Endodermal cell (in vitro differentiated cells): ENCODE data around the gene SLC16A2. TPM values are rescaled to one million over a fixed set of nuclear protein-coding genes. Genes with fewer than 3 reads are reported as not detected.

ENCODE experiments used
- DNase-seq: peaks from one replicate; pipeline ENCODE4 v3.0.0-alpha.2; 2017
- H3K27ac ChIP-seq: 2 replicates; pipeline ENCODE4 v1.5.1; 2013; ENCODE audit warnings: mild to moderate bottlenecking, low read depth, low read length, moderate library complexity
- H3K27me3 ChIP-seq: 2 replicates; pipeline ENCODE4 v1.6.1; 2013; ENCODE audit warnings: mild to moderate bottlenecking, low read length, moderate library complexity; ENCODE audit not compliant: insufficient read depth, control insufficient read depth, poor library complexity, severe bottlenecking
- H3K36me3 ChIP-seq: 2 replicates; pipeline ENCODE4 v1.7.0; 2013; ENCODE audit warnings: mild to moderate bottlenecking, low read length, moderate library complexity; ENCODE audit not compliant: control insufficient read depth, insufficient read depth
- H3K4me1 ChIP-seq: one replicate; pipeline ENCODE4 v1.7.0; 2013; ENCODE audit warnings: low read length; ENCODE audit not compliant: control insufficient read depth, insufficient read depth
- H3K4me3 ChIP-seq: 2 replicates; pipeline ENCODE4 v1.5.1; 2013; ENCODE audit warnings: mild to moderate bottlenecking, low read length, moderate library complexity
- H3K9ac ChIP-seq: 2 replicates; pipeline ENCODE4 v1.6.1; 2013; ENCODE audit warnings: mild to moderate bottlenecking, low read length, moderate library complexity; ENCODE audit not compliant: poor library complexity, severe bottlenecking; ENCODE audit errors: extremely low read depth
- H3K9me3 ChIP-seq: 2 replicates; pipeline ENCODE4 v1.6.1; 2013; ENCODE audit warnings: mild to moderate bottlenecking, low read length, moderate library complexity; ENCODE audit not compliant: control insufficient read depth
- H3K27ac Mint-ChIP-seq: 2 replicates; pipeline ENCODE4 v1.8.0; 2020; ENCODE audit warnings: mixed read lengths
- H3K27me3 Mint-ChIP-seq: 2 replicates; pipeline ENCODE4 v1.8.0; 2021; ENCODE audit warnings: mild to moderate bottlenecking, mixed read lengths; ENCODE audit not compliant: insufficient read depth
- H3K36me3 Mint-ChIP-seq: 2 replicates; pipeline ENCODE4 v1.8.0; 2020; ENCODE audit warnings: low read depth, mixed read lengths
- H3K4me1 Mint-ChIP-seq: 2 replicates; pipeline ENCODE4 v1.8.0; 2020; ENCODE audit warnings: mixed read lengths
- H3K4me3 Mint-ChIP-seq: 2 replicates; pipeline ENCODE4 v1.8.0; 2020; ENCODE audit warnings: mild to moderate bottlenecking, moderate library complexity, mixed read lengths
- H3K9me3 Mint-ChIP-seq: 2 replicates; pipeline ENCODE4 v1.8.0; 2020; ENCODE audit warnings: mild to moderate bottlenecking, mixed read lengths
- CTCF ChIP-seq: fragments of 200-600 bp; sonication (generic); conservative IDR thresholded peaks from 2 replicates; pipeline ENCODE4 v1.5.0; 2021; ENCODE audit warnings: antibody characterized with exemption, mild to moderate bottlenecking
- WGBS, 2 experiments: methylation state at CpG; one replicate each; pipeline versions ENCODE4 v1.1.5 to v1.1.7; 2013; ENCODE audit warnings: missing lambda C conversion rate in 2 of 2, mixed read lengths in 1 of 2; ENCODE audit not compliant: insufficient coverage in 1 of 2, insufficient read length in 1 of 2; 5-methylcytosine and 5-hydroxymethylcytosine counted together
- total RNA-seq, 2 donors: library from RNA; stranded (reverse); fragmentation: NEBNext Ultra II Directional in 1 of 2; extraction: Animal tissue kit (Norgen Biotek cat#: 25700) in 1 of 2; gene quantifications; 2 replicates in 1 of 2; 3 replicates in 1 of 2; pipeline ENCODE4 v1.2.1, GENCODE V29; 2021

Gene SLC16A2
- total RNA-seq, 2 donors from 2014 or later: 9.1 to 11.6 TPM

- Histone ChIP-seq H3K9ac (no peak overlapping the region), H3K27ac (peak overlapping the region; percentile 86), H3K36me3 (no peaks in the 10 kb centered on the region), H3K4me1 (no peaks in the 10 kb centered on the region), H3K4me3 (peak overlapping the region; percentile 73), H3K9me3 (no peaks in the 10 kb centered on the region), H3K27me3 (no peaks in the 10 kb centered on the region)
- no peaks in the 10 kb centered on the region for H3K4me1 Mint-ChIP-seq
- no peaks in the 10 kb centered on the region for H3K36me3 Mint-ChIP-seq
- 17% methylated on average over 23 of the region's 26 CpGs; no CpG with 5 or more reads in 1 of the 2 experiments for WGBS, 2 experiments
- H3K27me3 Mint-ChIP-seq: peaks cover 25% of the 10 kb centered on the region
- DNase-seq: peak; percentile 80
- peak; percentile 4 for TF ChIP-seq CTCF
- no peak overlapping the region for H3K27ac Mint-ChIP-seq
- H3K9me3 Mint-ChIP-seq: peaks cover 33% of the 10 kb centered on the region
- peak overlapping the region; percentile 54 for H3K4me3 Mint-ChIP-seq
These were observed 115.6 kb downstream of the SLC16A2 start for GRCh38 chrX:74536832-74537371.

GRCh38 chrX:74540635-74541249 is 119.4 kb downstream of the SLC16A2 start:
- no peak for TF ChIP-seq CTCF
- Mint-ChIP-seq H3K36me3 (no peaks in the 10 kb centered on the region), H3K9me3 (peaks cover 35% of the 10 kb centered on the region), H3K4me3 (no peak overlapping the region), H3K27me3 (peaks cover 23% of the 10 kb centered on the region), H3K4me1 (no peaks in the 10 kb centered on the region), H3K27ac (no peak overlapping the region)
- H3K9ac ChIP-seq: no peak overlapping the region
- H3K4me3 ChIP-seq: no peak overlapping the region
- no peak for DNase-seq
- WGBS, 2 experiments: 88% methylated on average over 1 of the region's 2 CpGs; no CpG with 5 or more reads in 1 of the 2 experiments
- H3K9me3 ChIP-seq: no peaks in the 10 kb centered on the region
- H3K27ac ChIP-seq: no peak overlapping the region
- no peaks in the 10 kb centered on the region for H3K27me3 ChIP-seq
- H3K36me3 ChIP-seq: no peaks in the 10 kb centered on the region
- no peaks in the 10 kb centered on the region for H3K4me1 ChIP-seq

- TF ChIP-seq CTCF: no peak
- no peak overlapping the region for H3K27ac ChIP-seq
- Mint-ChIP-seq H3K27ac (no peak overlapping the region), H3K4me3 (no peak overlapping the region), H3K36me3 (no peaks in the 10 kb centered on the region), H3K4me1 (peaks cover 2% of the 10 kb centered on the region), H3K27me3 (peaks cover 1% of the 10 kb centered on the region), H3K9me3 (peaks cover 21% of the 10 kb centered on the region)
- H3K4me3 ChIP-seq: no peak overlapping the region
- 88 to 91% methylated on average over 1 of the region's 1 CpG for WGBS, 2 experiments
- H3K36me3 ChIP-seq: no peaks in the 10 kb centered on the region
- no peaks in the 10 kb centered on the region for H3K4me1 ChIP-seq
- H3K9me3 ChIP-seq: no peaks in the 10 kb centered on the region
- no peaks in the 10 kb centered on the region for H3K27me3 ChIP-seq
- peak; percentile 26 for DNase-seq
- H3K9ac ChIP-seq: no peak overlapping the region
These were observed 124.7 kb downstream of the SLC16A2 start for GRCh38 chrX:74545880-74546523.
